GM12878 (cell line): ENCODE results near the gene FRMD8. TPM values are rescaled to one million over a fixed set of nuclear protein-coding genes. Genes with fewer than 3 reads are reported as not detected.
A peak's percentile ranks its signal among the peaks of the same experiment; 100 is the strongest.

Experiments
- ATAC-seq: fragments of 200-7000 bp; cut with Tn5 transposase; 3 replicates; pipeline ENCODE4 v1.9.1; 2020; ENCODE audit warnings: mild to moderate bottlenecking, moderate library complexity
- BruUV-seq: library from RNA; stranded (reverse); fragments of 400-500 nt; replicated peaks from 2 replicates; lab custom pipeline; 2021; lab: Mats Ljungman, UMichigan
- CTCF ChIA-PET: fragments of 300-600 bp; sonication (Branson Sonifier 250); formaldehyde crosslinking; extraction: SDS; loops from one replicate; lab custom pipeline; 2021; ENCODE audit warnings: inconsistent platforms; lab: Yijun Ruan, JAX
- POLR2A ChIA-PET: fragments of 350-600 bp; formaldehyde crosslinking; extraction: SDS; loops from one replicate; lab custom pipeline; 2021; ENCODE audit warnings: inconsistent platforms; lab: Charles Lee
- RAD21 ChIA-PET: fragments of 300-600 bp; sonication (Branson Sonifier 250); formaldehyde crosslinking; loops from one replicate; lab custom pipeline; 2023; ENCODE audit warnings: antibody characterized with exemption; ENCODE audit not compliant: unreplicated experiment; lab: Charles Lee
- SMC1A ChIA-PET: fragments of 300-600 bp; sonication (Branson Sonifier 250); formaldehyde crosslinking; loops from one replicate; lab custom pipeline; 2023; ENCODE audit not compliant: unreplicated experiment, uncharacterized antibody; lab: Charles Lee
- DNase-seq: peaks from one replicate; pipeline ENCODE4 v3.0.0-alpha.2; 2011; ENCODE audit warnings: low read depth, low spot score
- FAIRE-seq: peaks from 3 replicates; lab custom pipeline; 2011; peaks lifted over from hg19 to GRCh38; lab: Jason Lieb, UNC
- H2AFZ ChIP-seq: 2 replicates; pipeline ENCODE4 v1.6.0; 2011; ENCODE audit warnings: low read depth, low read length, control low read depth; ENCODE audit not compliant: control insufficient read depth
- H3K27ac ChIP-seq: 2 replicates; pipeline ENCODE4 v1.5.1; 2011; ENCODE audit warnings: control low read depth; ENCODE audit not compliant: control insufficient read depth, insufficient read depth
- H3K27me3 ChIP-seq, 2 experiments: replicated peaks in 1 of 2; 2 replicates each; pipeline versions ENCODE4 v1.6.0 to v1.6.1; 2011; ENCODE audit warnings: low read length in 1 of 2; ENCODE audit not compliant: control insufficient read depth in 2 of 2, insufficient read depth in 2 of 2
- H3K36me3 ChIP-seq, 2 experiments: 2 replicates each; pipeline ENCODE4 v1.5.1; 2011; ENCODE audit warnings: low read length in 1 of 2; ENCODE audit not compliant: control insufficient read depth in 2 of 2, insufficient read depth in 2 of 2
- H3K4me1 ChIP-seq: 2 replicates; pipeline ENCODE4 v1.6.1; 2011; ENCODE audit warnings: mild to moderate bottlenecking, low read length, moderate library complexity, mixed read lengths; ENCODE audit not compliant: control insufficient read depth, insufficient read depth
- H3K4me2 ChIP-seq: 2 replicates; pipeline ENCODE4 v1.6.0; 2011; ENCODE audit warnings: control low read depth; ENCODE audit not compliant: control insufficient read depth, insufficient read depth
- H3K4me3 ChIP-seq: fragments of 200-600 bp; sonication (generic); 2 replicates; pipeline ENCODE4 v1.5.1; 2016
- H3K79me2 ChIP-seq: 2 replicates; pipeline ENCODE4 v1.6.0; 2011; ENCODE audit warnings: low read length; ENCODE audit not compliant: control insufficient read depth, insufficient read depth
- H3K9ac ChIP-seq: 2 replicates; pipeline ENCODE4 v1.8.0; 2011; ENCODE audit warnings: low read length, control low read depth, mixed read lengths; ENCODE audit not compliant: control insufficient read depth, insufficient read depth
- H3K9me3 ChIP-seq: replicated peaks from 3 replicates; pipeline ENCODE4 v1.5.1; 2011; ENCODE audit warnings: mild to moderate bottlenecking, low read length; ENCODE audit not compliant: control insufficient read depth, insufficient read depth
- H4K20me1 ChIP-seq: 2 replicates; pipeline ENCODE4 v1.6.0; 2011; ENCODE audit not compliant: control insufficient read depth, insufficient read depth
- ASH2L ChIP-seq: fragments of 300-600, 200-600 bp; sonication (generic); IDR thresholded peaks from 2 replicates; pipeline ENCODE4 v1.6.1; 2017; ENCODE audit warnings: low read depth, mild to moderate bottlenecking, borderline replicate concordance
- BACH1 ChIP-seq: fragments of 450-650 bp; IDR thresholded peaks from 2 replicates; pipeline ENCODE4 v1.6.1; 2017; ENCODE audit warnings: mild to moderate bottlenecking, borderline replicate concordance
- EP300 ChIP-seq, 2 experiments: fragments of 150-350 bp in 1 of 2; IDR thresholded peaks; 2 replicates each; pipeline ENCODE4 v1.6.1; 2011 to 2012; ENCODE audit warnings: low read depth in 2 of 2, low read length in 2 of 2, borderline replicate concordance in 1 of 2, improper control_type of control experiment in 1 of 2, inconsistent platforms in 1 of 2; ENCODE audit not compliant: control insufficient read depth in 1 of 2
- IKZF2 ChIP-seq, 2 experiments: fragments of 450-650 bp; IDR thresholded peaks; 2 replicates each; pipeline ENCODE4 v1.6.1; 2017; ENCODE audit warnings: mild to moderate bottlenecking in 2 of 2, moderate library complexity in 2 of 2
- JUND ChIP-seq: IDR thresholded peaks from 2 replicates; pipeline ENCODE4 v1.6.1; 2012; ENCODE audit warnings: low read depth, mild to moderate bottlenecking, low read length, improper control_type of control experiment, moderate library complexity
- MTA2 ChIP-seq: fragments of 450-650 bp; IDR thresholded peaks from 2 replicates; pipeline ENCODE4 v1.6.1; 2016; ENCODE audit warnings: low read depth, mild to moderate bottlenecking, moderate library complexity
- MYB ChIP-seq: fragments of 150-350 bp; IDR thresholded peaks from 2 replicates; pipeline ENCODE4 v1.6.1; 2014; ENCODE audit warnings: mild to moderate bottlenecking, low read depth, low read length, borderline replicate concordance
- PAX5 ChIP-seq: IDR thresholded peaks from 2 replicates; pipeline ENCODE4 v1.6.1; 2011; ENCODE audit warnings: low read depth, low read length, borderline replicate concordance
- PAX8 ChIP-seq: fragments of 450-650 bp; IDR thresholded peaks from 2 replicates; pipeline ENCODE4 v1.6.1; 2017; ENCODE audit warnings: mild to moderate bottlenecking, moderate library complexity
- POLR2AphosphoS2 ChIP-seq: IDR thresholded peaks from 2 replicates; pipeline ENCODE4 v1.6.1; 2011; ENCODE audit warnings: low read depth, mild to moderate bottlenecking, low read length, improper control_type of control experiment, moderate library complexity
- RAD21 ChIP-seq: IDR thresholded peaks from 2 replicates; pipeline ENCODE4 v1.6.1; 2011; ENCODE audit warnings: mild to moderate bottlenecking, low read depth, low read length, moderate library complexity; ENCODE audit not compliant: insufficient read depth
- RUNX3 ChIP-seq: IDR thresholded peaks from 2 replicates; pipeline ENCODE4 v1.6.1; 2012; ENCODE audit warnings: low read length, inconsistent platforms
- SMARCA5 ChIP-seq: fragments of 450-650 bp; IDR thresholded peaks from 2 replicates; pipeline ENCODE4 v1.6.1; 2017; ENCODE audit warnings: mild to moderate bottlenecking
- SP1 ChIP-seq: IDR thresholded peaks from one replicate; pipeline ENCODE4 v1.6.1; 2011; ENCODE audit warnings: low read depth, low read length
- SREBF1 ChIP-seq: IDR thresholded peaks from 2 replicates; pipeline ENCODE4 v1.6.1; 2012; ENCODE audit warnings: mild to moderate bottlenecking, low read length
- SREBF2 ChIP-seq: IDR thresholded peaks from 2 replicates; pipeline ENCODE4 v1.6.1; 2012; ENCODE audit warnings: mild to moderate bottlenecking, low read length
- SRF ChIP-seq, 2 experiments: IDR thresholded peaks; 2 replicates each; pipeline ENCODE4 v1.6.1; 2011; ENCODE audit warnings: low read depth in 2 of 2, low read length in 2 of 2, mild to moderate bottlenecking in 1 of 2, moderate library complexity in 1 of 2
- SUPT20H ChIP-seq: IDR thresholded peaks from 2 replicates; pipeline ENCODE4 v1.6.1; 2011; ENCODE audit warnings: low read depth, mild to moderate bottlenecking, low read length, moderate library complexity, borderline replicate concordance; ENCODE audit not compliant: control insufficient read depth
- ZNF24 ChIP-seq: fragments of 450-650 bp; IDR thresholded peaks from 2 replicates; pipeline ENCODE4 v1.6.1; 2017; ENCODE audit warnings: antibody characterized with exemption, mild to moderate bottlenecking
- WGBS: methylation state at CpG from one replicate; pipeline ENCODE4 v1.1.6; 2016; ENCODE audit warnings: low lambda C conversion rate; ENCODE audit not compliant: insufficient replicate concordance, insufficient coverage; ENCODE audit errors: missing lambda C conversion rate; 5-methylcytosine and 5-hydroxymethylcytosine counted together
- in situ Hi-C: fragments of 300-500 bp; cut with MboI; formaldehyde crosslinking; loops from 9 replicates; pipeline ENCODE4 v1.14.3; 2018; ENCODE audit warnings: mixed read lengths
- intact Hi-C: fragments of 100-400 bp; cut with micrococcal nuclease; formaldehyde crosslinking; loops from one replicate; pipeline ENCODE4 v1.14.2; 2022; ENCODE audit not compliant: unreplicated experiment
- polyA plus RNA-seq, 11 experiments: library from polyadenylated mRNA; depleted of rRNA in 4 of 11; unstranded in 6 of 11; stranded (reverse) in 5 of 11; fragments of >200 nt; fragmentation: Nextera tagmentation in 4 of 11; fragmentation: Illumina TruSeq in 1 of 11; extraction: Ambion mirVana in 4 of 11; extraction: Trizol in 1 of 11; gene quantifications; 1 replicate in 1 of 11; 2 replicates in 10 of 11; pipeline versions ENCODE4 v1.2.1 to v1.2.3, GENCODE V29; 2011 to 2016; ENCODE audit warnings: inconsistent platforms in 2 of 11, missing spikeins in 2 of 11, low read depth in 1 of 11
- total RNA-seq, 4 experiments: library from RNA; depleted of rRNA in 3 of 4; stranded (reverse); fragments of >200 nt in 3 of 4; fragmentation: Illumina TruSeq in 1 of 4; extraction: Trizol in 1 of 4; gene quantifications; 2 replicates each; pipeline versions ENCODE4 v1.2.1 to v1.2.3, GENCODE V29; 2013 to 2021
- TF ChIP-seq, protein P1 (sequence below): fragments of 450-650 bp; IDR thresholded peaks from 2 replicates; pipeline ENCODE4 v1.6.1; 2018; ENCODE audit warnings: borderline replicate concordance, mild to moderate bottlenecking; ENCODE audit not compliant: partially characterized antibody
- TF ChIP-seq, protein P2 (sequence below): fragments of 450-650 bp; IDR thresholded peaks from 2 replicates; pipeline ENCODE4 v1.6.1; 2016; ENCODE audit warnings: mild to moderate bottlenecking

Gene FRMD8
- total and polyA plus RNA-seq, 10 of the 15 experiments (the other 5 are each of a cell fraction or from before 2014, with no cell fraction given) = 8.3 to 69.4 (median 28.0) TPM

DNA sequence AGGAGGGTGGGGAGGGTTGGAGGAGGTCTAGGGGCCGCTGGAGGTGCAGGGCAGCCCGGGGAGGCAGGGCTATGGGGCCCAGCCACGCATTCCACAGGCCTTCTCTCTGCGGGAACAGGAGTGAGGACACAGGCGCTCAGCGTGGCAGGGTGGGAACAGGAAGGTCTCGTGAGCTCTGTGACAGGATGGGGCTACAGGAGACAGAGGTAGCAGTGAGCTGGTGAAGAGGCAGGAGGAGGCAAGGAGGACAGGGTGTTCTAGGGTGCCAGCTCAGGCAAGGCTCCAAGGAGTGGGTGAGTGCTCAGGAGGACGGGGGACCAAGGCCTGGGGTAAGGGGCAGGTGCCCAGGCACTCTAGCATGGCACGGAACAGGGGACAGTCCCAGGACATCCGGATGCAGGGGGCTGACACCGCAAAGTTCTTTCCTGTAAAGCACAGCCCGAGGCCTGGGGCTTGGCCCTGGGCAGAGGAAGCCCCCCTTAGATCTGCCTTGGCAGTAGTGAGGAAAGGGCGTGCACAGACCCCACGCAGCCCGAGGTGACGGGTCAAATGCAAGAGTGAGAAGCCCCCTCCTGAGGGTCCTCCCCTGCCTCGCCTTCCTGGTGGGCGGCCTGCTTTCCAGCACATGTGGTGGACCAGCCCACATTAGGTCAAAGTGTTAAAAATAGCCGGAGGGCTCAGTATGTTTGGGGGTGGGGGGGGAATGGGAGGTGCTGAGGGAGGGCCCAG lies 31.4 kb downstream of the FRMD8 start:
- WGBS = 0% methylated on average over 18 of the region's 19 CpGs
- H4K20me1 ChIP-seq = no peaks in the 10 kb centered on the region
- H2AFZ ChIP-seq = no peak overlapping the region
- peak overlapping the region; percentile 79 for H3K4me3 ChIP-seq
- H3K27ac ChIP-seq = peak overlapping the region; percentile 100
- ChIA-PET CTCF (interaction anchor here (0.6 to 15.3 kb wide), 13 partner anchors 15 to 90 kb away, joined by 3 to 362 read pairs (median 25); partner anchors contain the start of genes FRMD8, MALAT1 and SLC25A45), RAD21 (interaction anchor here (0.8 to 15.3 kb wide), 17 partner anchors 10 to 107 kb away, joined by 3 to 282 read pairs (median 7); partner anchors contain the start of genes FRMD8, MALAT1, SCYL1 and SLC25A45), POLR2A (interaction anchor here (0.6 to 13.6 kb wide), 19 partner anchors 9 to 156 kb away, joined by 3 to 323 read pairs (median 9); partner anchors contain the start of genes FRMD8, MALAT1 and POLA2), SMC1A (interaction anchor here (1.2 to 12.7 kb wide), 15 partner anchors 8 to 156 kb away, joined by 3 to 232 read pairs (median 20); partner anchors contain the start of genes FRMD8, MALAT1, POLA2 and SLC25A45)
- no peaks in the 10 kb centered on the region for H3K9me3 ChIP-seq
- H3K79me2 ChIP-seq = peaks cover 68% of the 10 kb centered on the region
- H3K36me3 ChIP-seq = peaks cover 4 to 6% of the 10 kb centered on the region in 2 experiments; a peak in 2 of 4 replicates
- BruUV-seq = no TSS peak
- H3K9ac ChIP-seq = peak overlapping the region; percentile 99
- in situ Hi-C loops = loop anchor here (5.0 kb wide), 1 partner anchor 89 kb away; no protein-coding TSS in a partner anchor
- no peaks in the 10 kb centered on the region for H3K27me3 ChIP-seq
- intact Hi-C loops = loop anchor here (2.0 to 5.0 kb wide), 5 partner anchors 13 to 154 kb away; partner anchors contain the start of genes FAM89B, SLC25A45 and ZNRD2
- peak; percentile 0; the same call in 2 of the 3 replicates for ATAC-seq
- FAIRE-seq = no peak
- DNase-seq = no peak
- H3K4me2 ChIP-seq = peak overlapping the region; percentile 100
- peaks cover 51% of the 10 kb centered on the region for H3K4me1 ChIP-seq
- TF ChIP-seq PAX8 = no peak
- no peak for TF ChIP-seq SRF (IDR thresholded peaks at IDR 0.05; ENCODE audit: low read depth in 2 of 2, low read length in 2 of 2)
- TF ChIP-seq EP300 (IDR thresholded peaks at IDR 0.05; ENCODE audit: borderline replicate concordance in 1 of 2, control insufficient read depth in 1 of 2, low read depth in 2 of 2, low read length in 2 of 2) = no peak
- TF ChIP-seq PAX5 = peak; percentile 10; the same call in 1 of the 2 replicates
- peak; percentile 0 for TF ChIP-seq SP1
- TF ChIP-seq SMARCA5 = no peak
- TF ChIP-seq SREBF2 = no peak
- no peak for TF ChIP-seq RAD21
- TF ChIP-seq SUPT20H = no peak
- TF ChIP-seq SREBF1 = no peak
- TF ChIP-seq ZNF24 = no peak
- TF ChIP-seq BACH1 = peak; percentile 34
- TF ChIP-seq POLR2AphosphoS2 = no peak
- TF ChIP-seq, protein P1, sequence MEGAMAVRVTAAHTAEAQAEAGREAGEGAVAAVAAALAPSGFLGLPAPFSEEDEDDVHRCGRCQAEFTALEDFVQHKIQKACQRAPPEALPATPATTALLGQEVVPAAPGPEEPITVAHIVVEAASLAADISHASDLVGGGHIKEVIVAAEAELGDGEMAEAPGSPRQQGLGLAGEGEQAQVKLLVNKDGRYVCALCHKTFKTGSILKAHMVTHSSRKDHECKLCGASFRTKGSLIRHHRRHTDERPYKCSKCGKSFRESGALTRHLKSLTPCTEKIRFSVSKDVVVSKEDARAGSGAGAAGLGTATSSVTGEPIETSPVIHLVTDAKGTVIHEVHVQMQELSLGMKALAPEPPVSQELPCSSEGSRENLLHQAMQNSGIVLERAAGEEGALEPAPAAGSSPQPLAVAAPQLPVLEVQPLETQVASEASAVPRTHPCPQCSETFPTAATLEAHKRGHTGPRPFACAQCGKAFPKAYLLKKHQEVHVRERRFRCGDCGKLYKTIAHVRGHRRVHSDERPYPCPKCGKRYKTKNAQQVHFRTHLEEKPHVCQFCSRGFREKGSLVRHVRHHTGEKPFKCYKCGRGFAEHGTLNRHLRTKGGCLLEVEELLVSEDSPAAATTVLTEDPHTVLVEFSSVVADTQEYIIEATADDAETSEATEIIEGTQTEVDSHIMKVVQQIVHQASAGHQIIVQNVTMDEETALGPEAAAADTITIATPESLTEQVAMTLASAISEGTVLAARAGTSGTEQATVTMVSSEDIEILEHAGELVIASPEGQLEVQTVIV = no peak
- no peak for TF ChIP-seq ASH2L
- TF ChIP-seq MYB = no peak
- TF ChIP-seq, protein P2, sequence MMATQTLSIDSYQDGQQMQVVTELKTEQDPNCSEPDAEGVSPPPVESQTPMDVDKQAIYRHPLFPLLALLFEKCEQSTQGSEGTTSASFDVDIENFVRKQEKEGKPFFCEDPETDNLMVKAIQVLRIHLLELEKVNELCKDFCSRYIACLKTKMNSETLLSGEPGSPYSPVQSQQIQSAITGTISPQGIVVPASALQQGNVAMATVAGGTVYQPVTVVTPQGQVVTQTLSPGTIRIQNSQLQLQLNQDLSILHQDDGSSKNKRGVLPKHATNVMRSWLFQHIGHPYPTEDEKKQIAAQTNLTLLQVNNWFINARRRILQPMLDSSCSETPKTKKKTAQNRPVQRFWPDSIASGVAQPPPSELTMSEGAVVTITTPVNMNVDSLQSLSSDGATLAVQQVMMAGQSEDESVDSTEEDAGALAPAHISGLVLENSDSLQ = no peak
- TF ChIP-seq JUND = no peak
- peak; percentile 18 to 32; a peak in 1 of 4 replicates for TF ChIP-seq IKZF2 (IDR thresholded peaks at IDR 0.05)
- TF ChIP-seq RUNX3 = no peak
- no peak for TF ChIP-seq MTA2
